Measurements from ENCODE around the gene TTC6.

DNA sequence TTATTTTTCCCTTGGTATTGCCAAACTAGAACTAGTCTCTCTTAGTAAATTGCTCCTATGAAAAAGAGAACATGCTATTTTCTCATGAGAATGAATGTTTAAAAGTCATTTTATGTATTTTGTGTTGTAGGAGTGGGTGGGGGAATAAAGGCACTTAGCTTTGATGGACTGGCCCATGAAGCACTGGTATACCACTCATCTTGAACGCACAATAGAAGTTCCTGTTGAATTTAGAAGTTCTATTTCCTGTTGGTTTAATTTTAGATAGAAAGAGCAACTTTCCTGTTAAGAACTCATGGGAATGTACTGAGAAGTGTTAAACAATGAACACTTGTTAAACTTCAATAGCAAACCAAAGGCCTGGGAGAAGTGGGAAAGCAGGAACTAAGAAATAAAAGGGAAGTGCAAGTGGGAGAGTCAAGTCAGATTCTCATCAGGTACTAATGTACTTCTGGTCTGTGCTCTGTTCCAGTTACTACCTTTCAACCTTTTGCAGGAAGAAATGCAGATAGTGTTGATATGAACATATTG, 23.1 kb downstream of the TTC6 start:
- TF ChIP-seq POLR2A (IDR thresholded peaks at IDR 0.05) = no peak
- no peak for TF ChIP-seq CTCF (IDR thresholded peaks at IDR 0.05)

All from testis (tissue), 2 donors.